GM12878 (cell line): Measurements from ENCODE around the gene CLEC16A. TPM values are rescaled to one million over a fixed set of nuclear protein-coding genes. Genes with fewer than 3 reads are reported as not detected.

Source experiments
- ATF3 ChIP-seq: IDR thresholded peaks from 2 replicates; pipeline ENCODE4 v1.6.1; 2011; ENCODE audit warnings: low read depth, mild to moderate bottlenecking, low read length, moderate library complexity, borderline replicate concordance; ENCODE audit errors: extremely low read depth
- BCL3 ChIP-seq: IDR thresholded peaks from 2 replicates; pipeline ENCODE4 v1.6.1; 2011; ENCODE audit warnings: borderline replicate concordance, low read depth, mild to moderate bottlenecking, moderate library complexity, low read length; ENCODE audit not compliant: insufficient read depth, poor library complexity, severe bottlenecking
- BHLHE40 ChIP-seq, 2 experiments: fragments of 450-650 bp in 1 of 2; IDR thresholded peaks; 2 replicates each; pipeline ENCODE4 v1.6.1; 2011 to 2017; ENCODE audit warnings: low read depth in 2 of 2, borderline replicate concordance in 1 of 2, improper control_type of control experiment in 1 of 2, low read length in 1 of 2, mild to moderate bottlenecking in 1 of 2
- CBFB ChIP-seq: IDR thresholded peaks from 2 replicates; pipeline ENCODE4 v1.6.1; 2016; ENCODE audit warnings: antibody characterized with exemption, low read depth
- CBX3 ChIP-seq: fragments of 200-600 bp; sonication (generic); IDR thresholded peaks from 2 replicates; pipeline ENCODE4 v1.6.1; 2016; ENCODE audit warnings: low read depth, borderline replicate concordance
- CHD1 ChIP-seq: IDR thresholded peaks from 2 replicates; pipeline ENCODE4 v1.6.1; 2012; ENCODE audit warnings: low read depth, low read length, improper control_type of control experiment
- CHD2 ChIP-seq: IDR thresholded peaks from 2 replicates; pipeline ENCODE4 v1.6.1; 2011; ENCODE audit warnings: low read depth, low read length, improper control_type of control experiment, borderline replicate concordance
- DPF2 ChIP-seq: fragments of 450-650 bp; IDR thresholded peaks from 2 replicates; pipeline ENCODE4 v1.6.1; 2017; ENCODE audit warnings: mild to moderate bottlenecking
- EED ChIP-seq: sonication (generic); IDR thresholded peaks from 2 replicates; pipeline ENCODE4 v1.6.1; 2016; ENCODE audit warnings: antibody characterized with exemption, low read depth
- EGR1 ChIP-seq, 2 experiments: IDR thresholded peaks; 1 replicate in 1 of 2; 2 replicates in 1 of 2; pipeline ENCODE4 v1.6.1; 2011 to 2012; ENCODE audit warnings: low read depth in 2 of 2, low read length in 2 of 2, borderline replicate concordance in 1 of 2, mild to moderate bottlenecking in 1 of 2, moderate library complexity in 1 of 2
- ESRRA ChIP-seq: IDR thresholded peaks from 2 replicates; pipeline ENCODE4 v1.6.1; 2012; ENCODE audit warnings: mild to moderate bottlenecking, low read length, improper control_type of control experiment
- HDAC6 ChIP-seq: fragments of 200-600 bp; sonication (generic); IDR thresholded peaks from one replicate; pipeline ENCODE4 v1.8.0; 2017; ENCODE audit warnings: antibody characterized with exemption; ENCODE audit not compliant: unreplicated experiment
- JUND ChIP-seq: IDR thresholded peaks from 2 replicates; pipeline ENCODE4 v1.6.1; 2012; ENCODE audit warnings: low read depth, mild to moderate bottlenecking, low read length, improper control_type of control experiment, moderate library complexity
- NR2F1 ChIP-seq: fragments of 450-650 bp; conservative IDR thresholded peaks from 2 replicates; pipeline ENCODE4 v1.6.1; 2017; ENCODE audit warnings: mild to moderate bottlenecking
- RFX5 ChIP-seq: IDR thresholded peaks from 2 replicates; pipeline ENCODE4 v1.6.1; 2011; ENCODE audit warnings: low read depth, low read length, improper control_type of control experiment
- SMAD1 ChIP-seq: fragments of 450-650 bp; IDR thresholded peaks from 2 replicates; pipeline ENCODE4 v1.6.1; 2018; ENCODE audit warnings: mild to moderate bottlenecking, low read depth; ENCODE audit not compliant: partially characterized antibody
- SMC3 ChIP-seq: IDR thresholded peaks from 2 replicates; pipeline ENCODE4 v1.6.1; 2011; ENCODE audit warnings: low read length, improper control_type of control experiment, borderline replicate concordance
- TARDBP ChIP-seq: IDR thresholded peaks from 2 replicates; pipeline ENCODE4 v1.6.1; 2016; ENCODE audit warnings: borderline replicate concordance
- TBL1XR1 ChIP-seq: IDR thresholded peaks from 2 replicates; pipeline ENCODE4 v1.6.1; 2012; ENCODE audit warnings: low read depth, low read length, improper control_type of control experiment
- polyA plus RNA-seq, 11 experiments: library from polyadenylated mRNA; depleted of rRNA in 4 of 11; unstranded in 6 of 11; stranded (reverse) in 5 of 11; fragments of >200 nt; fragmentation: Nextera tagmentation in 4 of 11; fragmentation: Illumina TruSeq in 1 of 11; extraction: Ambion mirVana in 4 of 11; extraction: Trizol in 1 of 11; gene quantifications; 1 replicate in 1 of 11; 2 replicates in 10 of 11; pipeline versions ENCODE4 v1.2.1 to v1.2.3, GENCODE V29; 2011 to 2016; ENCODE audit warnings: inconsistent platforms in 2 of 11, missing spikeins in 2 of 11, low read depth in 1 of 11
- total RNA-seq, 4 experiments: library from RNA; depleted of rRNA in 3 of 4; stranded (reverse); fragments of >200 nt in 3 of 4; fragmentation: Illumina TruSeq in 1 of 4; extraction: Trizol in 1 of 4; gene quantifications; 2 replicates each; pipeline versions ENCODE4 v1.2.1 to v1.2.3, GENCODE V29; 2013 to 2021
- TF ChIP-seq, protein P1 (sequence below): fragments of 450-650 bp; IDR thresholded peaks from 2 replicates; pipeline ENCODE4 v1.6.1; 2016; ENCODE audit warnings: mild to moderate bottlenecking
- TF ChIP-seq, protein P2 (sequence below): IDR thresholded peaks from 2 replicates; pipeline ENCODE4 v1.6.1; 2012; ENCODE audit warnings: mild to moderate bottlenecking, low read depth, low read length

The CLEC16A gene
- total and polyA plus RNA-seq, 10 of the 15 experiments (the other 5 are each of a cell fraction or from before 2014, with no cell fraction given), result 1.5 to 28.8 (median 19.2) TPM

DNA sequence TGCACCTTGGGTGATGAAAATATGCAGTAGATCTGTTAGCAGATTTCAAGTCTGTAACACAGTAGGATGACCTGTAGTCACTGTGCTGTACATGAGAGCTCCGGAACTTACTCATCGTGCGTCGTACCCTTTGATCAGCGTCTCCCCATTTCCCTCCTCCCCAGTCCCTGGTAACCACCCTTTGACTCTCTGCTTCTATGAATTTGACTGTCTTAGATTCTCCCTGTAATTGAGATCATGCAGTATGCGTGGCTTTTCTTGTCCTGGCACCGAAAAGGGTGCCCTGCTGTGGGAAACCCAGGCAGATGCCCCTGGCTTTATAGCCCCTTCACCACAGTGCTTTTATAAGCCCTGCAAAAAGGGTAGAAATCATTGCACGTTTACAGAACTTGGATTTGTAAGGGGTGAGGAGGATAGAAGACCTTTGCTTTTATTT lies 20.5 kb downstream of the CLEC16A start (continued):
- TF ChIP-seq, protein P1, sequence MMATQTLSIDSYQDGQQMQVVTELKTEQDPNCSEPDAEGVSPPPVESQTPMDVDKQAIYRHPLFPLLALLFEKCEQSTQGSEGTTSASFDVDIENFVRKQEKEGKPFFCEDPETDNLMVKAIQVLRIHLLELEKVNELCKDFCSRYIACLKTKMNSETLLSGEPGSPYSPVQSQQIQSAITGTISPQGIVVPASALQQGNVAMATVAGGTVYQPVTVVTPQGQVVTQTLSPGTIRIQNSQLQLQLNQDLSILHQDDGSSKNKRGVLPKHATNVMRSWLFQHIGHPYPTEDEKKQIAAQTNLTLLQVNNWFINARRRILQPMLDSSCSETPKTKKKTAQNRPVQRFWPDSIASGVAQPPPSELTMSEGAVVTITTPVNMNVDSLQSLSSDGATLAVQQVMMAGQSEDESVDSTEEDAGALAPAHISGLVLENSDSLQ, result no peak
- TF ChIP-seq HDAC6 (no peak), EGR1 (IDR thresholded peaks at IDR 0.05; ENCODE audit: borderline replicate concordance in 1 of 2, low read depth in 2 of 2, low read length in 2 of 2) (0 out of 3 replicates have a peak, but pooled peaks of 1 of the 2 experiments have one; percentile 63), DPF2 (no peak), CBFB (no peak), NR2F1 (peak; percentile 72), CHD2 (no peak), RFX5 (no peak), SMAD1 (no peak), BHLHE40 (IDR thresholded peaks at IDR 0.05; ENCODE audit: borderline replicate concordance in 1 of 2, low read depth in 2 of 2, low read length in 1 of 2) (peak; percentile 44 to 47; a peak in 3 of 4 replicates), CHD1 (no peak; the same call in 1 of the 2 replicates), TARDBP (peak; percentile 76; the same call in 1 of the 2 replicates), JUND (peak; percentile 28; the same call in 1 of the 2 replicates), CBX3 (no peak), ATF3 (no peak), SMC3 (no peak), EED (peak; percentile 63), ESRRA (no peak), TBL1XR1 (no peak), BCL3 (peak; percentile 70)
- TF ChIP-seq, protein P2, sequence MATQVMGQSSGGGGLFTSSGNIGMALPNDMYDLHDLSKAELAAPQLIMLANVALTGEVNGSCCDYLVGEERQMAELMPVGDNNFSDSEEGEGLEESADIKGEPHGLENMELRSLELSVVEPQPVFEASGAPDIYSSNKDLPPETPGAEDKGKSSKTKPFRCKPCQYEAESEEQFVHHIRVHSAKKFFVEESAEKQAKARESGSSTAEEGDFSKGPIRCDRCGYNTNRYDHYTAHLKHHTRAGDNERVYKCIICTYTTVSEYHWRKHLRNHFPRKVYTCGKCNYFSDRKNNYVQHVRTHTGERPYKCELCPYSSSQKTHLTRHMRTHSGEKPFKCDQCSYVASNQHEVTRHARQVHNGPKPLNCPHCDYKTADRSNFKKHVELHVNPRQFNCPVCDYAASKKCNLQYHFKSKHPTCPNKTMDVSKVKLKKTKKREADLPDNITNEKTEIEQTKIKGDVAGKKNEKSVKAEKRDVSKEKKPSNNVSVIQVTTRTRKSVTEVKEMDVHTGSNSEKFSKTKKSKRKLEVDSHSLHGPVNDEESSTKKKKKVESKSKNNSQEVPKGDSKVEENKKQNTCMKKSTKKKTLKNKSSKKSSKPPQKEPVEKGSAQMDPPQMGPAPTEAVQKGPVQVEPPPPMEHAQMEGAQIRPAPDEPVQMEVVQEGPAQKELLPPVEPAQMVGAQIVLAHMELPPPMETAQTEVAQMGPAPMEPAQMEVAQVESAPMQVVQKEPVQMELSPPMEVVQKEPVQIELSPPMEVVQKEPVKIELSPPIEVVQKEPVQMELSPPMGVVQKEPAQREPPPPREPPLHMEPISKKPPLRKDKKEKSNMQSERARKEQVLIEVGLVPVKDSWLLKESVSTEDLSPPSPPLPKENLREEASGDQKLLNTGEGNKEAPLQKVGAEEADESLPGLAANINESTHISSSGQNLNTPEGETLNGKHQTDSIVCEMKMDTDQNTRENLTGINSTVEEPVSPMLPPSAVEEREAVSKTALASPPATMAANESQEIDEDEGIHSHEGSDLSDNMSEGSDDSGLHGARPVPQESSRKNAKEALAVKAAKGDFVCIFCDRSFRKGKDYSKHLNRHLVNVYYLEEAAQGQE, result no peak; the same call in 1 of the 2 replicates
